NCI-H146 (cell line): ENCODE measurements around the gene DDX20.
A peak's percentile ranks its signal among the peaks of the same experiment; 100 is the strongest.

Experiments
- DNase-seq: peaks from one replicate; lab custom pipeline; 2025; lab: John Stamatoyannopoulos, UW

Gene DDX20

GRCh38 chr1:111755331-111756123, at the start of gene DDX20:
Gene DDX20, plus strand, starts transcription at chr1:111755901. Its CDS starts 24 bp downstream, at chr1:111755925.
- DNase-seq, result peak; percentile 95

- DNase-seq, result no peak
These were observed 48.8 kb upstream of the DDX20 start for GRCh38 chr1:111706921-111707320.

- DNase-seq, result no peak
These were observed 47.8 kb upstream of the DDX20 start for GRCh38 chr1:111707906-111708305.

GRCh38 chr1:111709986-111710385, 45.7 kb upstream of the DDX20 start:
- DNase-seq, result no peak

GRCh38 chr1:111716333-111716732, 39.4 kb upstream of the DDX20 start:
- no peak for DNase-seq

- no peak for DNase-seq
These were observed 38.3 kb upstream of the DDX20 start for GRCh38 chr1:111717450-111717849.

GRCh38 chr1:111719135-111719534, 36.6 kb upstream of the DDX20 start:
- DNase-seq, result no peak

GRCh38 chr1:111719674-111720132, 36.0 kb upstream of the DDX20 start:
- no peak for DNase-seq

- DNase-seq, result no peak
These were observed 35.3 kb upstream of the DDX20 start for GRCh38 chr1:111720274-111720976.

- no peak for DNase-seq
These were observed 34.5 kb upstream of the DDX20 start for GRCh38 chr1:111720977-111721786.

- no peak for DNase-seq
These were observed 32.5 kb upstream of the DDX20 start for GRCh38 chr1:111723091-111723806.

- no peak for DNase-seq
These were observed 31.8 kb upstream of the DDX20 start for GRCh38 chr1:111723871-111724270.

- DNase-seq, result no peak
These were observed 30.5 kb upstream of the DDX20 start for GRCh38 chr1:111725192-111725591.

GRCh38 chr1:111727056-111727455, 28.6 kb upstream of the DDX20 start:
- no peak for DNase-seq

GRCh38 chr1:111729271-111729921, 26.3 kb upstream of the DDX20 start:
- no peak for DNase-seq

GRCh38 chr1:111729946-111730681, 25.6 kb upstream of the DDX20 start:
- DNase-seq, result no peak

- DNase-seq, result no peak
These were observed 25.0 kb upstream of the DDX20 start for GRCh38 chr1:111730706-111731105.

- no peak for DNase-seq
These were observed 23.7 kb upstream of the DDX20 start for GRCh38 chr1:111731956-111732355.

- no peak for DNase-seq
These were observed 23.0 kb upstream of the DDX20 start for GRCh38 chr1:111732718-111733117.

- no peak for DNase-seq
These were observed 22.3 kb upstream of the DDX20 start for GRCh38 chr1:111733183-111733991.
